Measurements from ENCODE around the gene NAV1. TPM values are rescaled to one million over a fixed set of nuclear protein-coding genes. Genes with fewer than 3 reads are reported as not detected.

Gene NAV1
- total RNA-seq, 2 experiments from 2014 or later, result 1.9 to 2.6 TPM

DNA sequence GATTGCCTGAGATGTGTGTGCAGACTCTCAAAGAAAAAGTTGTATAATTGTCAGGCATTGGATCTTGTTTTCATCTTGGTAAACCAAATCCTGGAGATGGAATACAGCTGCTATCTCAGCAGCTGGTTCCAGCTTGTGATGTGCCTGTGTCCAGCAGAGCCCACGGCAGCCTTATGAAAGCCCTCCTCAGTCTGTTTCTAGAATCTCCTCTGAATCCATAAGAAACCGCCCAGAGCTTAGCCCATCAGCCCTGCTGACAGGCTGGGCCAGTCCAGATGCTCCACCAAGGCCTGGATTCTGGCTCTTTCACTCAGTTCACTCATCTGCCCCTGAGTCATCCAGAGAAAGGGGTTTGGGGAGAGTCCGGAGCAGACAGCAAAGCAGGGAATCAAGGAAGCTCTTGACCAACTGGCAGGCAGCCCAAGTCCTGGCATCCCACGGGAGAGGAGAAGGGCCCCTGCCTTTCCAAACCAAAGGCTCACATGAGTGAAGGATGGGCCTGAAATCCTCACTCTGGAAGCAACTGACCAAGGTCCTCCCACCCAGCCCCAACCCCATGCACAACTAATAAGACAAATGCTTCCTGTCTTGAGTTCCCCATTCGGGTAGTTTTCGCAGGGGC, 45.7 kb downstream of the NAV1 start:
- POLR2A ChIA-PET, result no interaction called here
- H3K9me3 Mint-ChIP-seq (ENCODE audit: low read depth), result no peaks in the 10 kb centered on the region
- DNase-seq (no peak), ATAC-seq (no peak)
- H3K27ac Mint-ChIP-seq, result no peak overlapping the region
- CTCF ChIA-PET, result interaction anchor here (1.3 kb wide), 1 partner anchor 26 kb away, joined by 3 read pairs; no protein-coding TSS in a partner anchor
- H3K4me1 Mint-ChIP-seq, result no peaks in the 10 kb centered on the region
- no peaks in the 10 kb centered on the region for H3K36me3 Mint-ChIP-seq (ENCODE audit: low read depth)
- H3K4me3 Mint-ChIP-seq, result no peak overlapping the region
- H3K27me3 Mint-ChIP-seq, result no peaks in the 10 kb centered on the region
- intact Hi-C loops (cut with DNase I, micrococcal nuclease), result no loop called here

DNA sequence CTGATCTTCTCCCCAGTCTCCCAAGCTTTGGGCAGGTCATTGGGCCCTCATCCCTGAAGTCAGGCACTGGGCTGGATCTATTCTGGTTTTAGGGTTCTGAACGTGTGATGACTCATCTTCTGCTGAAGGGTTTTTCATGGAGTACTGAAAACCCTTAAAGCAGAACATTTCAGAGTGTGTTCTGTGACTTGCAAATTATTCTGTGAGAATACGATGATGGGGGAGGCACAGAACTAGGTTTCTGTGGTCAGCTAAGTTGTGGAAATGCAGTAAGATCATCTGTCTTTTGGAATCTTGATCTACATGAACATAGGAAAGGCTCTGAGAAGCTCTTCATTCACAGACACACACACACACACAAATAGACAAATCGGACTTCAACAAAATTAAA, 46.2 kb downstream of the NAV1 start:
- ChIA-PET CTCF (interaction anchor here (0.6 kb wide), 2 partner anchors 38 to 46 kb away, joined by 3 read pairs; partner anchors contain the start of gene NAV1), POLR2A (no interaction called here)
- no peak overlapping the region for H3K27ac Mint-ChIP-seq
- DNase-seq (no peak), ATAC-seq (no peak)
- H3K27me3 Mint-ChIP-seq, result no peaks in the 10 kb centered on the region
- no peaks in the 10 kb centered on the region for H3K4me1 Mint-ChIP-seq
- no peaks in the 10 kb centered on the region for H3K36me3 Mint-ChIP-seq (ENCODE audit: low read depth)
- no peaks in the 10 kb centered on the region for H3K9me3 Mint-ChIP-seq (ENCODE audit: low read depth)
- intact Hi-C loops (cut with DNase I, micrococcal nuclease), result no loop called here
- no peak overlapping the region for H3K4me3 Mint-ChIP-seq

DNA sequence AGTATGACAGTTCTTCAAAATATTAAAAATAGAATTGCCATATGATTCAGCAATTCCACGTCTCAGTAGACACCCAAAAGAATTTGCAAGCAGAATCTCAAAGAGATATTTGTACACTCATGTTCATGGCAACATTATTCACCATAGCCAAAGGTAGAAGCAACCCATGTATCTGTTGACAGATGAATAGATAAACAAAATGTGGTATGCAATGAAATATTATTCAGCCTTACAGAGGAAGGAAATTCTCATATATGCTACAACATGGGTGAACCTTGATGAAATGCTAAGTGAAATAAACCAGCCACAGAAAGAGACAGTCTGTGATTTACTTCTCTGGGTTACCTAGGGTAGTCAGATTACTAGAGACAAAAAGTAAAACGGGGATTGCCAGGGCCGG, 47.0 kb downstream of the NAV1 start:
- Mint-ChIP-seq H3K4me1 (no peaks in the 10 kb centered on the region), H3K36me3 (ENCODE audit: low read depth) (no peaks in the 10 kb centered on the region), H3K9me3 (ENCODE audit: low read depth) (no peaks in the 10 kb centered on the region), H3K27me3 (no peaks in the 10 kb centered on the region), H3K27ac (no peak overlapping the region), H3K4me3 (no peak overlapping the region)
- no peak for DNase-seq
- POLR2A ChIA-PET, result no interaction called here
- CTCF ChIA-PET, result interaction anchor here (0.6 to 1.2 kb wide), 3 partner anchors 26 to 47 kb away, joined by 3 to 5 read pairs (median 3); partner anchors contain the start of gene NAV1
- intact Hi-C loops (cut with DNase I, micrococcal nuclease), result no loop called here
- no peak for ATAC-seq

DNA sequence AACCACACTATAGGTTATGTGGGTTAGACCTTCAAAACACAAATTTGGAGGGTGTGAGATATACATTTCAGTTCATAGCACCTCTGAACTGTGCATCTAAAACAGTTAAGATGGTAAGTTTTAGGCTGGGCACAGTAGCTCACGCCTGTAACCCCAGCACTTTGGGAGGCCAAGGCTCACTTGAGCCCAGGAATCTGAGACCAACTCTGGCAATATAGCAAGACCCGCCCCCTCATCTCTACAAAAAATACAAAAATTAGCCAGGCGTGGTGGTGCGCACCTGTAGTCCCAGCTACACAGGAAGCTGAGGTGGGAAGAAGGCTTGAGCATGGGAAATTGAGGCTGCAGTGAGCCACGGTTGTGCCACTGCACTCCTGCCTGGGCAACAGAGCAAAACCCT, 47.9 kb downstream of the NAV1 start:
- ChIA-PET POLR2A (no interaction called here), CTCF (interaction anchor here (1.2 kb wide), 1 partner anchor 27 kb away, joined by 5 read pairs; no protein-coding TSS in a partner anchor)
- ATAC-seq (no peak), DNase-seq (no peak)
- no peaks in the 10 kb centered on the region for H3K27me3 Mint-ChIP-seq
- no peak overlapping the region for H3K4me3 Mint-ChIP-seq
- H3K27ac Mint-ChIP-seq, result no peak overlapping the region
- no peaks in the 10 kb centered on the region for H3K36me3 Mint-ChIP-seq (ENCODE audit: low read depth)
- no peaks in the 10 kb centered on the region for H3K9me3 Mint-ChIP-seq (ENCODE audit: low read depth)
- no peaks in the 10 kb centered on the region for H3K4me1 Mint-ChIP-seq
- intact Hi-C loops (cut with DNase I, micrococcal nuclease), result no loop called here

DNA sequence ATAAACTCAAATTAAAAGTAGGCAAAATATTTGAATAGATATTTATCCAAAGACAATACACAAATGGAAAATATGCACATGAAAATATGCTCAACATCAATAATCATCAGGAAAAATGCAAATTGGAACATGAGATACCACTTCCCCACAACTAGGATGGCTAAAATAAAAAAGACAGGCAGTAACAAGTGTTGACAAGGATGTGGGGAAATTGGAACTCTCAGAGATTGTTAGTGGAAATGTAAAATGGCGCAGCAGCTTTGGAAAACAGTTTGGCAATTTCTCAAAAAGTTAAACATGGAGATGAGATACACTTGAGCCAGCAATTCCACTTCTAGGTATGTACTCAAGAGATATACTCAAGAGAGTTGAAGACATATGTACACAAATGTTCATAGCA, 48.8 kb downstream of the NAV1 start:
- H3K9me3 Mint-ChIP-seq (ENCODE audit: low read depth), result no peaks in the 10 kb centered on the region
- H3K4me1 Mint-ChIP-seq, result no peaks in the 10 kb centered on the region
- H3K27me3 Mint-ChIP-seq, result no peaks in the 10 kb centered on the region
- no peak overlapping the region for H3K27ac Mint-ChIP-seq
- no peaks in the 10 kb centered on the region for H3K36me3 Mint-ChIP-seq (ENCODE audit: low read depth)
- DNase-seq, result no peak
- CTCF ChIA-PET, result no interaction called here
- POLR2A ChIA-PET, result no interaction called here
- H3K4me3 Mint-ChIP-seq, result no peak overlapping the region
- ATAC-seq, result no peak
- intact Hi-C loops (cut with DNase I, micrococcal nuclease), result no loop called here

Other genes starting within 250 kb of the NAV1 start
- not detected for gene TNNT2, start 161.4 kb upstream of the NAV1 start, total RNA-seq
- not detected for gene LAD1, start 139.8 kb upstream of the NAV1 start, total RNA-seq
- not detected for gene TNNI1, start 117.4 kb upstream of the NAV1 start, total RNA-seq
- gene PHLDA3, start 69.9 kb upstream of the NAV1 start, total RNA-seq, result 1 to 10 TPM; 2.2 to 3.5 TPM
- 10 to 100 TPM; 49.2 to 50.7 TPM for gene CSRP1, start 32.0 kb upstream of the NAV1 start, total RNA-seq

Data from activated CD4-positive, alpha-beta T cell treated with anti-CD3 and anti-CD28 coated beads for 36 hours (primary cell).